B cell (primary cell): ENCODE results near the gene TRIP10.

Experiments
- EZH2 ChIP-seq: IDR thresholded peaks from 2 replicates; pipeline ENCODE4 v1.6.1; 2012; ENCODE audit warnings: borderline replicate concordance, low read depth, mild to moderate bottlenecking, moderate library complexity, low read length; ENCODE audit not compliant: insufficient read depth, poor library complexity, severe bottlenecking
- TF ChIP-seq, protein P1 (sequence below): fragments of 200-600 bp; IDR thresholded peaks from one replicate; pipeline ENCODE4 v1.8.0; 2022; ENCODE audit warnings: antibody characterized with exemption, mild to moderate bottlenecking

- TF ChIP-seq, protein P1, sequence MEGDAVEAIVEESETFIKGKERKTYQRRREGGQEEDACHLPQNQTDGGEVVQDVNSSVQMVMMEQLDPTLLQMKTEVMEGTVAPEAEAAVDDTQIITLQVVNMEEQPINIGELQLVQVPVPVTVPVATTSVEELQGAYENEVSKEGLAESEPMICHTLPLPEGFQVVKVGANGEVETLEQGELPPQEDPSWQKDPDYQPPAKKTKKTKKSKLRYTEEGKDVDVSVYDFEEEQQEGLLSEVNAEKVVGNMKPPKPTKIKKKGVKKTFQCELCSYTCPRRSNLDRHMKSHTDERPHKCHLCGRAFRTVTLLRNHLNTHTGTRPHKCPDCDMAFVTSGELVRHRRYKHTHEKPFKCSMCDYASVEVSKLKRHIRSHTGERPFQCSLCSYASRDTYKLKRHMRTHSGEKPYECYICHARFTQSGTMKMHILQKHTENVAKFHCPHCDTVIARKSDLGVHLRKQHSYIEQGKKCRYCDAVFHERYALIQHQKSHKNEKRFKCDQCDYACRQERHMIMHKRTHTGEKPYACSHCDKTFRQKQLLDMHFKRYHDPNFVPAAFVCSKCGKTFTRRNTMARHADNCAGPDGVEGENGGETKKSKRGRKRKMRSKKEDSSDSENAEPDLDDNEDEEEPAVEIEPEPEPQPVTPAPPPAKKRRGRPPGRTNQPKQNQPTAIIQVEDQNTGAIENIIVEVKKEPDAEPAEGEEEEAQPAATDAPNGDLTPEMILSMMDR: no peak
- TF ChIP-seq EZH2: no peak
Observed at GRCh38 chr19:6690160-6690885, 49.2 kb upstream of the TRIP10 start.
